Myocyte (in vitro differentiated cells): ENCODE measurements around the gene OGDH. TPM values are rescaled to one million over a fixed set of nuclear protein-coding genes. Genes with fewer than 3 reads are reported as not detected.

ENCODE experiments used
- DNase-seq: peaks from one replicate; pipeline ENCODE4 v3.0.0-alpha.2; 2012; ENCODE audit warnings: low read depth
- total RNA-seq: library from RNA; depleted of rRNA; stranded (reverse); fragments of >200 nt; gene quantifications from 2 replicates; pipeline ENCODE4 v1.2.3, GENCODE V29; 2014

OGDH gene
- total RNA-seq, 1 donor from 2014 or later = 183 TPM

DNA sequence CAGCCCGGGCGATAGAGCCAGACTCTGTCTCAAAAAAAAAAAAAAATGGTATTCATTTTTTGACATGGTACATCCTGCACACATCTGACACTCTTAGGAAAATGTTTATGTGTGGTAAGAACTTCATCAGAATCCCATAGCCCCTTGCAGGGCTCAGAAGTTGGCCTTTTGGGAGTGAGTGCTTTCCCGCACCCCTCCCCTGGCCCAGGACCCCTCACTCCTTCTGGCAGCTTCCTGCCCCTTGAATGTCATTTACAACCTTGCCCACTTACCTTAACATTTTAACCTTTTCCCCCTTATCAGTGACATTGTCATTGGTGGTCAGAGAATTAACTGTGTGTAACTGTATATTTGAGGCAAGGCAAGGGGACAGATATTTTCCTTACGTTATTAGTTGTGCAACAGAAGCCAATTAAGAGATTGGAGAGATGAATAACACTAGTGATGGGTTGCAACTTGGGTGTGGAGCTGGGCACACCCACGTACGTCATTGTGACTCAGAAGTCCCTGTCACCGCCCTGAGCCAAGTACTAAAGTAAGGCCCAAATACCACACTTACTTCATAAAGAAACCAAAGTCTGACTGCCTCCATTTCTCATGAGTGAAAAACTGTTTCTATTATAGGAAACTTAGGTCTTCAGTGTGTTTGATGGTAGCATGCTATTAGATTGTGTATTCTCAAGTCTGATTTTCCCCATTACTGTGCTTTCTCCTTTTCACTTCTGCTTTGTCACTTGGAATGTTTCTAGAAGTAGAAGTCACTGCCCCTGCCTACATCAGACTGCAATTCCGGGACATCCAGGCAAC, 31.6 kb downstream of the OGDH start:
- peak; percentile 80 for DNase-seq

DNA sequence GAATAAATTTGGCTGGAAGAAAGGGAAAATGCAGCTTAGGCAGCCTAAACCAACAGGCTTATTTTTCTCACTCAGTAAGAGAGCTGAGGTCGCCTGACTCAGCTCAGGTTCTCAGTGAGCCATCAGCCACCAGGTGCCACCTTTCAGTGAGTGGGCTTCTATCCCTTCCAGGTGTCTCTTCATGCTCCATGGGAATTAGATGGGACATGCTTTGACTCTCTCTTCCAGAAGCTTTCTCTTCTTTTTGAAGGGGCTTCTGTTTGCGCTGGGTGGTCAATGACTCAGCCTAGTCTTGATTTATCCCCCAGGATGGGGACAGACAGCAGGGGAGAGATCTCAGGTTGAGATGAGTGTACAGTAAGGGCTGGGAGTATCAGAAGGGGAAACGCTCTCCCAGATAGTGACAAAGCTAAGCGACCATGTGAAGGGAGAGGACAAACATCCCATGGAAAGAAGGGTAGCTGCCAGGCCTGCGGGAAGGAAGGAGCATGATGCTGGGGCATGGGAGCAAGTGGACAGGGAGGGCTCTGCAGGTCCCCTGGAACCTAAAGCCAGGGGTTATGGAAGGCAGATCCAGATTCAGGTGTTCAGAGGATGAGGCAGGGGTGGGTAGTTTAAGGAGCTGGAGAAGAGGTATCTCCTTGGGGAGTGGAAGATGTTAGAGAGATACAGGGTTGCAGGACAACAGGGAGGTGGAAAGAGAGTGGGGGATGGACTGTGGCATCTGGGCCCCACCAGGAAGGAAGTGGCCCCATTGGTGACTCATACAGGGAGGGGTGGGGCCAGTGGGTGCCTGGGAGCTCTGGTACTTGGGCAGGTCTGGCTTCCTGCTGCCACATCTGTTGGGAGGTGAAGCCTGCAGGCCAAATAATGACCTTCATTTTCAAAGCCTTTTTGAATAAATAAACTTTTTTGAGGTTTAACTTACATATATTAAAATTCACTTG, 32.5 kb downstream of the OGDH start:
- peak; percentile 70 for DNase-seq

DNA sequence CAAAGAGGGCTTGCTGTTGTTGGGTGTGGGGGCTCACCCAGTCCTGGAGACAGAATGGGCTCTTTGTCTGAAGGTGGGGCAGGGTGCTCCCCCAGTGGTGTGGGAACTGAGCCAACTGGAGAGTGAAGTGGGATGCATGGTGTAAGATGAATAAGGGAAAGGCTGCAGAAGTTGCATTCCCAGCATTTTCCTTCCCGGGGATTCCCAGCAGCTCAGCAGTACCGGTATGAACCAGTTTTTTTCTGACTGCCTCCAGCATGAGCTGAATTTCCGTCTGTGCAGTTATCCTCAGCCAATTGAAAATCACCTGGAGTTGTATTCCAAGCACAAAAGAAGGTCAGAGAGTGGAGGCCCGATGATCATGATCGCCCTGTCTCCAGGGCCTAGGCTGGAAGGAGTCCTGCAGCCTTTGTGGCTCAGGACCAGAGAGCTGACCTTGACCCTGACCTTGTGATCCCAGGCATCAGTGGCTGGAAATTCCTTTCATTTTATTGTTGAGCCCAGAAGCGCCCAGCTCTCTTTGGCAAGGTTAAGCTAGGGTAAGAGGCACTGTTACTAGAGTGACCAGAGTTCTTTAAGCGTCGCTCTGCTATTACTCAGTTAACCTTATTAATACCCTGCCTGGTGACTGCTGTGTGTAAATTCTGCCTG, 33.4 kb downstream of the OGDH start:
- DNase-seq = peak; percentile 84

DNA sequence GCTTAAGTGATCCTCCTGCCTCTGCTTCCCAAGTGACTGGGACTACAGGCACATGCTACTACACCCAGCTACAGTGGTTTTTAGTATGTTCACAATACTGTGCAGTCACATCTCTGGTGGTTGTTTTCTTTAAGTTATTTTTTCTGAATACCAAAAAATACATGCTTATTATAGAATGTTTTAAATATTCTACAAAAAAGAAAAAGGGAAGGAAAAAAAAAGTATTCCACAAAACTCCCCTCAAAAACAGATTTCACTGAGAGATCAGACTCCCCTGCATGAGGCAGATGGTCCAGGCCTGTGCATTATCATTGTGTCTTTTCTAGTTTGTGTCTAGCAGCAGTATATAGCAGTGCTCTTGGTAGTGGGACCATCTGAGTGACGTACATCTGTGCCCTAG, 36.8 kb downstream of the OGDH start:
- no peak for DNase-seq

DNA sequence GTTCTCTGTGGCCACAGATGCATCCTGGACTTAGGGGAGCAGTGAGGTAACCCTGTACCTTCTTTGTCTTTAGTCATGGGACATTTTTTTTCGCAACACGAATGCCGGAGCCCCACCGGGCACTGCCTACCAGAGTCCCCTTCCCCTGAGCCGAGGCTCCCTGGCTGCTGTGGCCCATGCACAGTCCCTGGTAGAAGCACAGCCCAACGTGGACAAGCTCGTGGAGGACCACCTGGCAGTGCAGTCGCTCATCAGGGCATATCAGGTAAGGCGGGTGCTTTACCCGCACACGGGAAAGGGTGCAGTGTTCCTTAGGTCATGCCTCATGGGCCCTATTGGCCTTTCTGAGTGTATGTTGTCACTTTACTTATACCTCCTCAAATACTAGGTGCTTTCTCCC, 38.8 kb downstream of the OGDH start:
- no peak for DNase-seq

DNA sequence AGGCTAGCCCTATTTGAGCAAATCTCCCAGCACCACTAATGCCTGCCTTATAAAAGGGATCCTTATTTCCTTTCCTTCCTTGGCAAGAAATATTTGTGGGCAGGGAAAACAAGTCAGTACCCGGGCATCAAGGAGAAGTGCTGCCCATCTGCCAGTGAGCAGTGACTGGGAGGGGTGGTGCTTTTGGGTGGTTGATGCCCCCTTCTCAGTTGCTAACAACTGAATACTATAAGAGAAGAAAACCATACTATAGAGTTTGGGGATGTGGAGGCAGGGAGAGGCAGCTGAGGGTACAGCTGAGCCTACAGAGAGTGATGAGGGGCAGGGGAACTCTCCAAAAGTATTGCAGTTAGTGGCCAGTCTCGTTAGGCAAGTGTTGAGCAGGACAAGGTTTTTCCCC, 39.3 kb downstream of the OGDH start:
- no peak for DNase-seq

DNA sequence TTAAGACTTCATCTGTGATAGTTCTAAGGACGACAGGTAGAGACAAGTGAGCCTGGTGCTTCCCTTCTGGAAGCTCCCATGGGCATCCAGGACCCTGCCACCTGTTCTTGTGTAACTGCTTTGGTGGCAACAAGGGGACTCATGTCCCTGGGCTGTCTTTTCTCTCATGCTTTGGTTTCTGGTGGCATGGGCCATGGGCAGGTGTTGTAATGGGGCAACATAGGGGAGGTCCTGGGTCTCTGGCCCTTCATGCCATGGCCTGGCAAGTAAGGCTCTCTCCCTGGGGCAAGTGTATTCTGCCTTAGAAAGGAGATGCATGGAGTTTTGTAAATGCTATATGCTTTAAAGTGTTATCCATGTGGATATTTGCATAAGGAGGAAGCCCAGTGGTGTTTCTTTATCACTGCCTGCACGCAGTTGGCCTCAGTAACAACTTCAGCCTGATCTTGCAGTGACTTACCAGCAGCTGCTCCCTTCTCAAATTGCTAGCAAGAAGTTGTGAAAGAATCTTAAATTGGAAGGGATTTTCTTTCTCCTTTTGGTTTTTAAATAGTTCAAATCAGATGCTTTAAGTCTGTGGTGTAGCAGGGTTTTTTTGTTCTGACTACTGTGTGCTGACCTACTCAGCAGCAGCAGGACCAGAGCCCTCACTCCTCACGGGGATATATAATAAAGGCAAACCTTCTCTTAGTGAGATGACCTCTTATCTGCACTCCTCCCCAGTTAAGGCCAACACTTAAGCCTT, 39.9 kb downstream of the OGDH start:
- DNase-seq = peak; percentile 58

DNA sequence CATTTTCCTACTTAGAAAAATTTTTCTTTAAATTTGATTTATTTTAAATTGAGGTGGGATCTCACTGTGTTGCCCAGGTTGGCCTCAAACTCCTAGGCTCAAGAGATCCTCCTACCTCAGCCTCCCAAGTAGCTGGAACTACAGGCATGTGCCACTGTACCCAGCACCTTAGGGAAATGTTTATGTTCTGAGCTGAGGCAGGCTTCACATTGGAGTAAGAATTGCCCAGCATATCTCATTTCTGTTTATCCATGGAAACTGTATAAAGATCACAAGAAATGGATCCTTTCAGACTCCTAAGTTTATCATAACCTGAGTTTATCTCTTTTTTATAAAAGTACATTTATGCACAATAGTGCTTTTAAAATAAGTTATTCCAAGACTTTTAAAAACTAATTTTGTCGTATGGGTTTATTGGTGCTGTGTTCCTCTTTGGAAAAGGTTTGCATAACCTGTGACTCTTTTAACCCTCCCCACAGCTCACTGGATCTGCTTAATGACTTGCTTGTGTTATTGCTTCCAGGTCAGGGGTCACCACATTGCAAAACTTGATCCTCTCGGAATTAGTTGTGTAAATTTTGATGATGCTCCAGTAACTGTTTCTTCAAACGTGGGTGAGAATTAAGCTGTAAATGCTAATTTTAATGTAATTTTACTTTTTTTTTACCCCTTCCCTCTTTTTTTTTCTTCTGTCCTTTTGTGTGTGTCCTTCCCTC, 40.7 kb downstream of the OGDH start:
- no peak for DNase-seq

DNA sequence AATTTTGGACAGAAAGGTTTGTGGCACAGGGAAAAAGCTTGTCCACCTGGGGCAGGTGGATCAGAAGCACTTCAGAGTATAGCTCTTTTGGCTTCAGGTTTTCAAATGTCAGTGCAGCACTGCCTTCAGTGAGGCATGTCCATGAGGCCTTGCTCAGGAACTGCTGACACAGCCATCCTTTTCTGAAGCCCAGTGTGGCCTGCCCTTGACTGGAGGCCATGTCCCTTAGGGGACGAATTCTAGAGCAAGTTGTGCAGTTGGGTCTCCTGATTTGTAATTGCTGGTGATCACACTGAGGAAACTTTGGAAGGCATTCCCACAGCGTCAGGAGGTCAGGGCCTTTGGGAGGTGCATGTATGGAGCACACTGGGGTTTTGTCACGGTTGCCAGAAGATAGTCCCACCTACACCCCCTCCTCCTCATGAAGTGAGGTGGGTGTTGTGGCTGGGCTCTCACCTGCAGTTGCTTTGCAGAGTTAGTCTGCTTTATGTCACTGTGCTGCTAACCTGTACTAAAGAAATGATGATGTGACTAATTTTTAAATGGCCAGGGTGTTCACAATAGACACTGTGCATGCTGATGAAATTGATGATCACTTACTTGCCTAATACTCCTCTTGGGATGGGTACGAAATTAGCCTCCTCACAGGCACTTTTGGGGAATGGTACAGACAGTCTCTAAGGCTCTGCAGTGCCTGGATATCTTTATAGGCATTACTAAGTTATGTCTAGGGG, 41.7 kb downstream of the OGDH start:
- DNase-seq = no peak

DNA sequence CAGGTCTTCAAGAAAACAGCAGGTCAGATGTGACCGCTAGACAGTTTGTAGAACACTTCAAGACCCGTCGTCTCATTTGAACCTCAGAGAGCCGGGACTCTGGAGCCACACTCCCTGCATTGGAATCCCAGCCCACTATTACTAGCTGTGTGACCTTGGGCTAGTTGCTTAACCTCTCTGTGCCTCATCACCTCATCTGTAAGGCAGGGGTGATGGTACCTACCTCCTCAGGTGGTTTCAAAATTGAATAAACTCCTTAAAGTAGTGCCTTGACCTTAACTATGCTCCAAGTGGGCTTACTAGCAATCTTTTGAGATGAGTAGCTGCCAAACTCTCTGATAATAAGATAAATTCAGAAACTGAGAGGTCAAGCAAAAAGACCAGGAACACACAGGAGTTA, 43.8 kb downstream of the OGDH start:
- DNase-seq = no peak

DNA sequence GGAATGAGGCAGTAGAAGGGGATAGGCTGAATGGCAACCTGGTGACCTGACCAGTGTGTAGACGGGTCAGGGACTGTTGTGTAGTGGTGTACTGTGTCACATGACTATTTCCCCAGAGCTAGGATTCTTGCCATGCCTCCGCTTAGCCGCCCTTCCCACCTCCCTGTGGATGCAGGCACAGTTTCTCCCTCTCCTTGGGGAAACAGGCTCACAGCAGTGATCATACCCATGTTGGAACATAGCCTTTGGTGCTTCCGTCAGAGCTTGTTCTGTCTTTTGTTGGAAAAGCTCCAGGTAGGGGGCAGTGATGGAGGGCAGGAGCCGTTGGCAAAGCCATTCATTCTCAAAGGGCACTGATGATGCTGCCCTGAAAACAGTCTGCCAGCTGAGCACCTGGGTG, 44.3 kb downstream of the OGDH start:
- DNase-seq = no peak

DNA sequence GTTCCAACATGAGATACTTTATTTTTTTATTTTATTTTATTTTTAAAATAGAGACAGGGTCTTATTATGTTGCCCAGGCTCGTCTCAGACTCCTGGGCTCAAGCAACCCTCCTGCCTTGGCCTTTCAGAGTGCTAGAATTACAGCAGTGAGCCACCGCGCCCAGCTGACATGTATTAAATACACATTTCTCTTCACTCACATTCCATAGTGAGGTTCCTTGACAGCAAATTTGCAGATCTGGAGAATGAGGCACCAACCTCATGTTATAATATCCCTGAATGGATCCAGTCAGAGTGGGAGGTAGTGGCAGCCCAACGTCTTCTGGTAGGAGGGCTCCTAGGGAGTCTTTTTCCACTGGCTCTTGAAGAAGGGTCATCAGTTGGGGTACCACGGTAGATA, 46.1 kb downstream of the OGDH start:
- no peak for DNase-seq

DNA sequence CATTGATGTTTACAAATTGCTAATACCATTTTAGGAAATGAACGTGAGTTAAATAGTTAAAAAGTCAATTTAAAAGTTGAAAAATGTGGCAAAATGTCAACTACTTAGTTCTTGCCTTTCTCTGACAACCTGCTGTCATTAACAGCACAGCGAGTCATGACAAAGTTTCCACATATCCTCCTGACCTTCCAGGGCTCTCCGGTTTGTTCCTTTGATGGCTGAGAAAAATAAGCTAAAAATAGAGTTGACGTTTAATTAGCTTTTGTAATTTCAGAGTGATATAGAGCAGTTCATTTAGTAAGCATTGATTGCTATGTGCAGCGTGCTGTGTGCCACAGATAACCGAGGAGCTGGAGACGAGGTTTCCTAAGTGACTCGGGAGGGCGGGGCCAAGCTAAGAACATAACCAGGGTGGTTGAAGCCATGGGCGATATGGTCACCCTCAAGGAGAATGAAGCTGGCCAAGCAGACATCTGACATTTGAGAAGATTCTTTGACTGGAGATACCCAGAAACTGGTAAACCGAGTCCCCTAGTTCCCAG, 47.9 kb downstream of the OGDH start:
- no peak for DNase-seq

DNA sequence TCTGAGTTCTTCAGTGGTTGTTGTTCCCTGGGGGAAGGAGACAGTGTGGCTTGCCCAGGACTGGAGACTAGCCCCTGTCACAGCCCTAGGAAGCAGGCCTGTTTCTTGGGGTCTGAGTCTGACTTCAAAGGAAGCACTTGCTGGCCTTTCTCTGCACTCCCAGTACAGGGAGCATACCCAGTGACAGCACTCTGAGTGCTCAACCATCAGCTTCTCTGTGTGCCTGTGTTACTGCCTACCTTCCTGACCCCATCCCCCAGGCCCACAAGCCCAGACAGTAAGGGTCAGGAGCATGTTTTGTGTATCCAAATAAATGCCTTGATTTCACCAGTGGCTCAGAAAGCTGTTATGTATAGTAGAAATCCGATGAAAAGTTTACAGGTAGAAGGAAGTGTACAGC, 48.9 kb downstream of the OGDH start:
- DNase-seq = no peak

DNA sequence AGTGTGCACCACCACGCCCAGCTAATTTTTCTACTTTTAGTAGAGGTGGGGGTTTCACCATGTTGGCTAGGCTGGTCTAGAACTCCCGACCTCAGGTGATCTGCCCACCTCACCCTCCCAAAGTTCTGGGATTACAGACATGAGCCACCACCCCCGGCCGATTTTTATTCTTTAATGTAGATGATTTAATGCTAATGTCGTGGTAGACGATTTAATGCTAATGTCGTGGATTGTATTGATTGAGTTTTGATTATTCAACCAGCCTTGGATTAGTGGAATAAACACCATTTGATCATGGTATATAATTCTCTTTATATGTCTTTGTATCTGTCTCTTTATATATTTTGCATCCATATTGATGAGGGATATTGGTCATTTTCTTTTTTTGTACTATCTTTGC, 52.6 kb downstream of the OGDH start:
- DNase-seq = no peak

DNA sequence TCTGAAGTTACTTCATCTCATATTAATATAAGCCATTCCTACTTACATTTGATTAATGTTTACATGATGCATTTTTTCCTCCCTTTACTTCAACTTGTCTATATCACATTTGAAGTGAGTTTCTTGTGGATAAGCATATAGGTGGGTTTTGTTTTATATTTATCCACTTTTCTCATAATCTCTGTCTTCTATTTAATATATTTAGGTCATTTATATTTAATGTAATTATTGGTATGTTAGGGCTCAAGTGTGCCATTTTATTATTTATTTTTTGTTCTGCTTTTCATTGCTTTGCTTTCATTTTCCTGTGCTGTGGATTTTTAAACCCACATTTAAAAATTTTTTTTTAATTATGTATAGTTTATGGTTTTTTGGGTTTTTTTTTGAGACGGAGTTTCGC, 54.8 kb downstream of the OGDH start:
- no peak for DNase-seq

DNA sequence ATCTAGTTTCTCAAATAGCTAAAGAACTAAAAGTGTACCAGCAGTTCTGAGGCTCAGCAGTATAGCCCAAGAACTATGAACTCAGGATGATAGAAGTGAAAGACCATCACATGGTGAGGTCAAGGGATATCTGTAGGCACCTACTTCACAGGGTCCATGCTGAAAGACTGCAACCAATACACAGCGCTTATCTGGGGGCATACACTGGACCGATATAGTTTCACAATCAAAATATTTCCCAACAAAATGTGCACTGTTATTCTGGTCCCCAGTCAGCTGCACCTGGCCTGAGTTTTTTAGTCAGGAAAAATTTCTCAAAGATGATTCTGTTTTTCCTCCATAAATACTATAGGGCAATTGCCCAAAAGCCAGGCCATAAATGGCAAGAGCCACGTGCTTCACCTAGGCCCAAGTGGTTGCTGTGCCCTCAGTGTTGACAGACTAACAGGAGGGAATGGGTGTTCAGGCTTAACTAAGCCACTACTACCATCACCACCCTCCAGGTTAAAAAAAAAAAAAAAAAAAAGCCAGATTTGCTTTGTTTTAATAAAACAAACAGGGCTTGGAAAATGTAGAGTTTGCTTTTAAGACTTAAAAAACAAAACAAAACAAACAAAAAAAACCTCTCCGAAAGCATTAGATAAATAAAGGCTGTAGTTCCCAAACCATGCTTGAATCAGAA, 58.5 kb downstream of the OGDH start:
- DNase-seq = no peak

DNA sequence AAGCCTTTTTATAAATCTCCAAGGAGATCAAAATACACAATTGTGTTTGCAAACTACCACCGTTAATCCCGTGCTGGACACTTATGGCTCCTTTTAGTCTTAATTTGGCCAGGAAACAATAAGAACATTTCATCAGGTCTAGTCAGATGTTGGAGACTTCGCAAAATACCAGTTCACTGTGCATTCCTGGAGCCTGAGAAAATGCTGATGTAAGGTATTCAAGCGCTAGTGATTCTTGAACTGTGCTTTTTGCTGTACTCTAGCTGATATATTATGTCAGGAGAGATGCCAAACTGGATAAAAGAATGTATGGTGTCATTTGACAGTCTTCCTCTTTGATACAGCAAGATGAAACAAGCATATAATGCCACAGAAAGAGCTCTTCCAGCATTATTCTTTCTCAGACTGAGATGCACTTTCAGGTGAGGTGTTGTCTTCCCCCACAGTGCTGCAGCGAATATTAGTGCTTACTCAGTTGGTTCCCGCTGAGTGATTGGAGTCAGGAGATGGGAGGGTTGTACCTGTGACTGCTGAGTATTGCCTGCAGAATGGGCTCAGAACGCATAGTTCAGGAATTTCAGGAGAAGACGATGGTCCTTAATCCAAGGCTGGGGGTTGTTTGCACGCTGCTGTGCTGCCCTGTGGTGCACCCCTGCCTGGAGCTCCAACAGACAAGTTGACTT, 59.2 kb downstream of the OGDH start:
- peak; percentile 58 for DNase-seq
